WERI-Rb-1 (cell line): Measurements from ENCODE around the gene MLC1.

ENCODE experiments used
- DNase-seq: peaks from one replicate; pipeline ENCODE4 v3.0.0-alpha.2; 2020
- H3K27ac ChIP-seq: fragments of 250-450 bp; sonication (Bioruptor Pico); 2 replicates; pipeline ENCODE4 v1.5.1; 2020; ENCODE audit warnings: mild to moderate bottlenecking, moderate library complexity
- H3K27me3 ChIP-seq: fragments of 250-450 bp; sonication (Bioruptor Pico); 2 replicates; pipeline ENCODE4 v1.5.1; 2021; ENCODE audit warnings: mild to moderate bottlenecking, low read depth, moderate library complexity; ENCODE audit not compliant: insufficient read depth, severe bottlenecking
- H3K36me3 ChIP-seq: fragments of 250-450 bp; sonication (Bioruptor Pico); 2 replicates; pipeline ENCODE4 v1.5.1; 2020; ENCODE audit warnings: mild to moderate bottlenecking, moderate library complexity
- H3K4me3 ChIP-seq: 2 replicates; pipeline ENCODE4 v1.5.1; 2011; ENCODE audit warnings: low read depth, mild to moderate bottlenecking, control low read depth, low read length
- H3K9me3 ChIP-seq: fragments of 250-450 bp; sonication (Bioruptor Pico); 2 replicates; pipeline ENCODE4 v1.5.1; 2021; ENCODE audit warnings: mild to moderate bottlenecking, moderate library complexity; ENCODE audit not compliant: severe bottlenecking
- TF ChIP-seq, protein P1 (sequence below): IDR thresholded peaks from 2 replicates; pipeline ENCODE4 v1.5.1; 2011; ENCODE audit warnings: low read depth, mild to moderate bottlenecking, control low read depth, inconsistent platforms, low read length

Gene MLC1

DNA sequence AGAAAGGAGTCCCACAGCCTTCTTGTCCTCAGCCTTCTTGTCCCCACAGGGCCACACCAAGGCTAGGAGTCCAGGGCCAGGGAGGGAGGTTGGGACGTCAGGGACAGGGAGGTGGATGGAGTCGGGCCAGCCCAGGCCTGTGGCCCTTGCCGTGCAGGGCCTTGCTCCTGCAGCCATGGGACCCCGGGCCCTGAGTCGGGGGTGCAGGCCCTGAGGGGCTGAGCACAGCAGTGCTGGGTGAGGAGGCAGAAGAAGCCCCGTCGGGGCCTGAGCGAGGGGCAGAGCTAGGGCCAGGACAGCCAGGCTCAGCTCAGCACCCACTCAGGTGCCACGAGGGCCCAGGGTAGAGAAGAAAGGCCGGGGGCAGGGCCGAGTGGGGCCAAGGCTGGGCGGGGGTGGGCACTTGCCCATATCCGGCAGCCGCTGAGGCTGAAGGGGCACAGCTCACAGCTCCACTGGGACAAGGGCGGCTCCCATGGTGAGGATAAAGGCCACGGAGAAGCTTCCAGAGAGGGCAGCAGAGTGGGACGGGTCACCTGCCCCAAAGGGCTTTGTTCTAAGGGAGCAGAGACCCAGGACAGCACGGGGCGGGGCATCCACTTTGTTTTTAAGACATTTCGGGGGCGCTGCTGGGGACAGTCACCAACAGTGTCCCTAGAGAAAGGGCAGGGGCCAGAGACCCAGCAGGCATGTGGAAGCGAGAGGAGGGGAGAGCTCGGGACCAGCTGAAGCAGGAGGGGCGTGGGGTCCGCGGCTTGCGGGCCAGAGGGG is 3.6 kb downstream of the MLC1 start:
- Histone ChIP-seq H3K4me3 (no peak overlapping the region), H3K9me3 (no peaks in the 10 kb centered on the region), H3K27ac (no peak overlapping the region), H3K27me3 (no peaks in the 10 kb centered on the region), H3K36me3 (no peaks in the 10 kb centered on the region)
- TF ChIP-seq, protein P1, sequence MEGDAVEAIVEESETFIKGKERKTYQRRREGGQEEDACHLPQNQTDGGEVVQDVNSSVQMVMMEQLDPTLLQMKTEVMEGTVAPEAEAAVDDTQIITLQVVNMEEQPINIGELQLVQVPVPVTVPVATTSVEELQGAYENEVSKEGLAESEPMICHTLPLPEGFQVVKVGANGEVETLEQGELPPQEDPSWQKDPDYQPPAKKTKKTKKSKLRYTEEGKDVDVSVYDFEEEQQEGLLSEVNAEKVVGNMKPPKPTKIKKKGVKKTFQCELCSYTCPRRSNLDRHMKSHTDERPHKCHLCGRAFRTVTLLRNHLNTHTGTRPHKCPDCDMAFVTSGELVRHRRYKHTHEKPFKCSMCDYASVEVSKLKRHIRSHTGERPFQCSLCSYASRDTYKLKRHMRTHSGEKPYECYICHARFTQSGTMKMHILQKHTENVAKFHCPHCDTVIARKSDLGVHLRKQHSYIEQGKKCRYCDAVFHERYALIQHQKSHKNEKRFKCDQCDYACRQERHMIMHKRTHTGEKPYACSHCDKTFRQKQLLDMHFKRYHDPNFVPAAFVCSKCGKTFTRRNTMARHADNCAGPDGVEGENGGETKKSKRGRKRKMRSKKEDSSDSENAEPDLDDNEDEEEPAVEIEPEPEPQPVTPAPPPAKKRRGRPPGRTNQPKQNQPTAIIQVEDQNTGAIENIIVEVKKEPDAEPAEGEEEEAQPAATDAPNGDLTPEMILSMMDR = no peak
- no peak for DNase-seq

DNA sequence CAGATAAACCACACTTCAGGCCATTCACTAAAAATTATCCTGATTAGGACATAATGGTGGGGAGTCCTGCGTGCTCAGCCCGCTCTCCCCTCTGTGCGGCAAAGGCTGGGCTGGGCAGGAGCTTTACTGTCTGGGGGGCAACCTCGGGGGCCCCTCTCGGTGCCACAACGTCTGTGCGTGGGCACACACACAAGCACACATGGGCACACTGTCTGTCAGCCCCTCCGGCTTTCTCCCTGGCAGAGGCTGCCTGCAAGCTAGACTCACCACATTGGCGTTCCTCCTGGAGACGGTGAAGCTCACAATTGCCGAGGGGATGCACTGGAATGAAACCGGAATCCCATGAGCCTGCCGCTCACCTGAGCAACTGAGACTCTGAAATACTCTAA is 5.2 kb downstream of the MLC1 start:
- DNase-seq = no peak
- TF ChIP-seq, protein P1 = no peak
- Histone ChIP-seq H3K27ac (no peak overlapping the region), H3K9me3 (no peaks in the 10 kb centered on the region), H3K36me3 (no peaks in the 10 kb centered on the region), H3K27me3 (no peaks in the 10 kb centered on the region), H3K4me3 (no peak overlapping the region)

DNA sequence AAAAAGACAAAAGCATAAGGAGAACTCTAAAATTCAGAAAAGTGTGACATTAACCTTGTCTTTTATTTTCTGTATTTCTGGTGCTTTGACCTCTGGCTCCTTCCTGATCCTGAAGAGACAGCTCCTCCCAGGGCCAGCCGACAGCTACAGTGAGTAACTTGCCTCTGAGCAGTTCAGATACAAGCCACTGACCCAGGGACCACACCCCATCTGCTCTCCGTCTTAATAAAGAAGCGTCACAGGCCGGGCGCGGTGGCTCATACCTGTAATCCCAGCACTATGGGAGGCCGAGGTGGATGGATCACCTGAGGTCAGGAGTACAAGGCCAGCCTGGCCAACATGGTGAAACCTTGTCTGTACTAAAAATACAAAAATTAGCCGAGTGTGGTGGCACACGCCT is 6.5 kb downstream of the MLC1 start:
- no peak overlapping the region for H3K4me3 ChIP-seq
- H3K9me3 ChIP-seq = no peaks in the 10 kb centered on the region
- TF ChIP-seq, protein P1 = no peak

DNA sequence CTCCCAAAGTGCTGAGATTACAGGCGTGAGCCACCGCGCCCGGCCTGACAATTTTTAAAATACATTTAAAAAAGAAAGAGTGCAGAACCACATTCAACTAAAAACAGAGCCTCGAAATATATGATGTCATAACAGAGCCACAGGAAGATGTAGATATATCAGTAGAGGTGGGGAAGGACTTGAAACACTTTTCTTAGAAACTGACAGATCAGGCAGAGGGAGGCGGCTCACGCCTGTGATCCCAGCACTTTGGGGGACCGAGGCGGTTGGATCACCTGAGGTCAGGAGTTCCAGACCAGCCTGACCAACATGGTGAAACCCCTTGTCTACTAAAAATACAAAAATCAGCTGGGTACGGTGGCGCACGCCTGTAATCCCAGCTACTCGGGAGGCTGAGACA is 7.0 kb downstream of the MLC1 start:
- H3K9me3 ChIP-seq = no peaks in the 10 kb centered on the region
- H3K27ac ChIP-seq = no peak overlapping the region
- H3K27me3 ChIP-seq = no peaks in the 10 kb centered on the region
- H3K36me3 ChIP-seq = no peaks in the 10 kb centered on the region
- DNase-seq = no peak
- TF ChIP-seq, protein P1 = no peak
- H3K4me3 ChIP-seq = no peak overlapping the region

More for the DNA sequence above, 6.5 kb downstream of the MLC1 start:
- peak; percentile 55 for DNase-seq
- Histone ChIP-seq H3K36me3 (no peaks in the 10 kb centered on the region), H3K27me3 (no peaks in the 10 kb centered on the region), H3K27ac (no peak overlapping the region)

DNA sequence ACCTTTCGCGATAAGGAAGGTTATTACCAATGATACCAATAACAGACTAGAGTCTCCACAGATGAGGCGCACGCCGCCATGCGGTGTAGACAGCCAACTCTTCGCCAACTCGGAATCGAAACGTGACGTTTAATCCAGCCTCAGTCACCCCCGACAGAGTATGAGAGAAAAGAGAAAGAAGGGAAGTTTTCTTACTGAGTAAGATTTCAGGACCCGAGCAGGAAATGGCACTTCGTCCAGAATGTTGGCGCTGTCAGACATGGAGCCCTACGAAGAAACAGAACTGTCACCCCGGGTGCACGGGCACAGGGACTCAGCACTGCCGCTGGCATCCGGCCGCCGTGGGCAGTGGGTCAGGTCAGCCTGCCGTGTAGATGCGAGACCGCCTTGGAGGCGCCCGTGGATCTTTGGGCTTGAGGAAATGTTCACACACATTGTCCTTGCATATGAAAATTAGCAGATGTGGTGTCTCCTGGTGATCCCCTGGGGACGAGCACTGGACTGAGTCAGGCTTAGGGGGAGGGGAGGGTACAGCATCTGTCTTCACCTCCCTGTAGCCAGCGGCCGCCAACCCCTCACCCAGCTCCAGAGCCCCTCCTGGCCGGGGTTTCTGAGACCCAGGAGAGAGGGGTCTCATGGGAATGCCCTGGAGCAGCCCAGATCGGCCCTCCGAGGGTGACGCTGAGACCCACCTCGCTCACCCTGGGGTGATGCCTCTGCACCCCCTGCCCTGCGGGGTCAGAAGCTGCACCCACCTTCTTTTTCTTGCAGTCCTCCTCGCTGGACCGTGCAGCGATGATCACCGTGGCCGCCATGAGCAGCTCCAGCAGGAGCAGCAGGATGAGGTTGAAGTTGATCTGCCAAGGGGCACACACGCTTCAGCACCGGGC is 8.3 kb downstream of the MLC1 start:
- no peak for DNase-seq
- no peak overlapping the region for H3K4me3 ChIP-seq
- no peaks in the 10 kb centered on the region for H3K27me3 ChIP-seq

More for the DNA sequence above, 8.3 kb downstream of the MLC1 start:
- H3K36me3 ChIP-seq = no peaks in the 10 kb centered on the region
- no peak overlapping the region for H3K27ac ChIP-seq
- TF ChIP-seq, protein P1 = no peak
- H3K9me3 ChIP-seq = no peaks in the 10 kb centered on the region
